Thyroid gland (tissue), 4 donors: Measurements from ENCODE around the gene MACF1.

Experiments used
- CTCF ChIP-seq, 6 experiments: fragments of 200-600 bp in 3 of 6; fragments of 450-650 bp in 3 of 6; sonication (generic) in 3 of 6; IDR thresholded peaks; one replicate each; pipeline ENCODE4 v1.5.1; 2016 to 2019; ENCODE audit warnings: antibody characterized with exemption in 6 of 6, mild to moderate bottlenecking in 2 of 6, inconsistent platforms in 1 of 6, moderate library complexity in 1 of 6
- POLR2A ChIP-seq, 2 donors: fragments of 450-650 bp; IDR thresholded peaks; one replicate each; pipeline ENCODE4 v1.6.1; 2017; ENCODE audit warnings: antibody characterized with exemption in 2 of 2, mild to moderate bottlenecking in 2 of 2, moderate library complexity in 1 of 2

DNA sequence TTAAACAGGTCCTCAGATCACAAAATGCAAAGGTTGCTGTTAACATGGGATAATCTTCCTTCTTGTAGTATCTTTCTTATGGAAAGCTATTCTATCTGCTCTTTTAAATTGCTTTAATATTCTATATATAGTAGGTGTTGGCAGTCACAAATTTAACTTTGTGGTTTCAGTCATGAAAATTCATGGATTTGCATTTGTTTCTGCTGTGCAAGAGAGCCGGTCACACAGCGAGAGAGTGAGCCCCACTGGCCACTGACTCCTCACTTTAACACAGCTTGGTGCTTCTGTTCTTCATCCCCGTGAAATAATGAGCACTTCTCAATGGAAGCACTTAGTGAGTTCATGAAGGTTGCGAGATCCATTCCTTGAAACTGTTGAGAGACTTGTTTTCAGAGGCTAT is 268.8 kb downstream of the MACF1 start:
- TF ChIP-seq CTCF (IDR thresholded peaks at IDR 0.05) (no peak), POLR2A (IDR thresholded peaks at IDR 0.05) (no peak)
